SIG-M5 treated with dmso at 0.1 percent for 504 hours (cell line): Measurements from ENCODE around the gene KCNG4.
"Not testable (repeated sequence)": the region's sequence is repeated elsewhere in the genome, so short reads cannot be mapped to it uniquely, and the experiment has no call there.

Source experiments
- DNase-seq: peaks from one replicate; lab custom pipeline; 2025; ENCODE audit not compliant: unreplicated experiment; lab: John Stamatoyannopoulos, UW

KCNG4 gene

DNA sequence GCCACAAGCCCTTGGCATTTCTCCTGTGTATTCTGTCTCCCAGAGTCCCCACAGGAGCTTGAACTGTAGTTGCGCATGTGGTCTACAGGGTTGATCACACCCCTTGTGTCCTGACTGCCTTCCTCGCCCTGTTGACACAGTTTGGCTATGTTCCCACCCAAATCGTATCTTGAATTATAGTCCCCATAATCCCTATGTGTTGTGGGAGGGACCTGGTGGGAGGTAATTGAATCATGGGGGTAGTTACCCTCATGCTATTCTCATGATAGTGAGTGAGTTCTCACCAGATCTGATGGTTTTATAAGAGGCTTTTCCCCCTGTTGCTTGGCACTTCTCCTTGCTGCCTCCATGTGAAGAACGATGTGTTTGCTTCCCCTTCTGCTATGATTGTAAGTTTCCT is 27.7 kb downstream of the KCNG4 start:
- no peak for DNase-seq

DNA sequence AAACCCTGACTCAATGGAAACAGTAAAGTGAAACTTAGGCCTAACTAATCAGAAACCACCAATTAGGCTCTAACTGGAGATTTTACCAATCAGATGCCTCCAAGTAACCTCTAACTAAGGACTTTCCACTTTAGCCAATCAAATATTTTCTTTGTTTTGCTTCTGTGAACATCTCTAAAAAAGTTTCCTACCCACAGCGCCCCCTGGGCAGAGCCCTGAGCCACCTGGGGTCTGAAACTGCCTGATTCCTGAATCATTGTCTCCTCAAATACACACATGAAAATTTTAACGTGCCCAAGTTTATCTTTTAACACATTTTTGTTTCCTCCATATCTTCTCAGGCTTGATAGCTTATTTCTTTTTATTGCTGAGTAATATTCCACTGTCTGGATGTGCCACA is 29.8 kb downstream of the KCNG4 start:
- no peak for DNase-seq

- DNase-seq = no peak
Observed at GRCh38 chr16:84207879-84208278, 31.9 kb downstream of the KCNG4 start.

DNA sequence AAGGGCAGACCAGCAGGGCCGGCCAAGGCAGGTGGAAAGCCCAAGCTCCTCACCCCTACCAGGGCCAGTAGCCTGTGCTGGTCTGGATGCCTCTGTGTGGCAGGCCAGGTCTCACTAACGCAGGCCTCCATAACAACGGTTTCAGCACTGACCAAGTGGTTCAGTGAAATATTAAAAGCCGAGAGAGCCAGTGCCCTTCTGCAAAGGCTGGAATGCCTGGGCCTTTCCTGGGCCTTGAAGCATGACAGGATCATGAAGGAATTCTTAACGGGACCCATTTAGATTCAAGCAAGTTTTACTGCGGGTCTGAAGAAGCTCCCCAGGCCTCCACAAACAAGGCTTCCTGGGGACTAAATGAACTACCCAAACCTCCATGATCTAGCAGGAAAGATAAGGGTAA is 32.6 kb downstream of the KCNG4 start:
- DNase-seq = no peak

DNA sequence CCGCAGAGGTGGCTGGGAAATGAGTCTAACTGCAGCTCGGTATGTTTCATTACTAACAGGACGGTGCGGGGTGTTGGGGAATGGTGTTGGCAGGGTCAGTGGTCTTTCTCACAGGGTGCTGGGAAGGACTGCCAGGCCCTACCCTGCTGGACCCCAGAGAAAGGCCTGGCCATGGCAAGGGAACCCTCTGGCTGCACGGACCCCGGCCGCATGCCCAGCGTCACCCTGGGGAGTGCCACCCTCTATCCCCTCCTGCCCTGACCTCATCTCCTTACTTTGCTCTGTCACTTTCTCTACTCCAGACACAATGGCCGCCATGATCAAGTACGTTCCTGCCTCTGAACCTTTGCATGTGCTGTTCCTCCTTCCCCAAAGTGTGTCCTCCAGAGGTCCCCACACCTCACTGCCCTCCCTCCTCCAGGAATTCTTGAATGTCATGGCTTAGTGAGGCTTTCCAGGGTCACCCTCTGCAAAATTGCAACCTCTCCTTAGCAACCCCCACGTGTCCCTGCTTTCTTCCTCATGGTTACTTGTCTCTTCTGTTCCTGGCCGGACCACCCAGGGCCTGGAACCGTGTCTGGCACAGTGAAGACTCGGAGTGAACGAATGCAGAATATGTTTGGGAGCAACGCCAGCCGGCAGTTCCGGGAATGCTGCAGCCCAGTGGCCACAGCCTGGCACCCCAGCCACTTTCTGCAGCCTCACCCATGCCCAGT is 33.7 kb downstream of the KCNG4 start:
- DNase-seq = no peak

DNA sequence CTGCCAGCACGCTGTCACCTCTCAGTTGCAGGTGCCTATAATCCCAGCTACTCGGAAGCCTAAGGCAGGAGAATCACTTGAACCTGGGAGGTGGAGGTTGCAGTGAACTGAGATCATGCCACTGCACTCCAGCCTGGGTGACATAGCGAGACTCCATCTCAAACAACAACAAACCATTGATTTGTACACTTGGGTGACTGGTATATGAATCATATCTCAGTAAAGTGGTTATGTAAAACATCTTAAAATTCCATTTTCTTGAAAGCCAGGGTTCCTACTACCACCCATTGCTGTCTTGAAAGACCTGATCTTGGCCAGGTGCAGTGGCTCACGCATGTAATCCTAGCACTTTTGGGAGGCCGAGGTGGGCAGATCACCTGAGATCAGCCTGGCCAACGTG is 34.7 kb downstream of the KCNG4 start:
- DNase-seq = not testable (repeated sequence)

GRCh38 chr16:84204551-84204950 is 35.3 kb downstream of the KCNG4 start:
- not testable (repeated sequence) for DNase-seq

- peak; percentile 89 for DNase-seq
Observed at GRCh38 chr16:84199861-84200260, 40.0 kb downstream of the KCNG4 start.

- no peak for DNase-seq
Observed at GRCh38 chr16:84199097-84199496, 40.7 kb downstream of the KCNG4 start.

DNA sequence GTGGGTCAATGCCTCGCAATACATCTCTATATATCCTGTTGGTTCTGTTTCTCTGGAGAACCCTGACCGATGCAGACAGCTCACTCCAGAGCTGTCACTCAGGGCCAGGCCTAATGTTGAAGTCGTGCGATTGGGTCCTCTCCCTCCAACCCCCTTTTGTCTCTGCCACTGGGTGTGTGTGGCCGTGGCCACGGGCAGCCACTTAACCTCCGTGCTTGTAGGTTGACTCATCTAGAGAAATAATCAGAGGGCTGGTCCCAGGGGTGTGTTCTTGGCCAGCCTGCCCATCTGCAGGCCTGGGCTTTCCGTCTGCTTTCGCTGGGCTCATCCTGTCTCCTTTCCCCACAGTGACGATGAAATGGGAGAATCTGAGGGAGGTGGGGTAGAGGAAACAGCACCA is 41.4 kb downstream of the KCNG4 start:
- no peak for DNase-seq

GRCh38 chr16:84197466-84198128 is 42.2 kb downstream of the KCNG4 start:
- no peak for DNase-seq

- DNase-seq = no peak
Observed at GRCh38 chr16:84196727-84197394, 43.0 kb downstream of the KCNG4 start.

- no peak for DNase-seq
Observed at GRCh38 chr16:84196101-84196500, 43.7 kb downstream of the KCNG4 start.

DNA sequence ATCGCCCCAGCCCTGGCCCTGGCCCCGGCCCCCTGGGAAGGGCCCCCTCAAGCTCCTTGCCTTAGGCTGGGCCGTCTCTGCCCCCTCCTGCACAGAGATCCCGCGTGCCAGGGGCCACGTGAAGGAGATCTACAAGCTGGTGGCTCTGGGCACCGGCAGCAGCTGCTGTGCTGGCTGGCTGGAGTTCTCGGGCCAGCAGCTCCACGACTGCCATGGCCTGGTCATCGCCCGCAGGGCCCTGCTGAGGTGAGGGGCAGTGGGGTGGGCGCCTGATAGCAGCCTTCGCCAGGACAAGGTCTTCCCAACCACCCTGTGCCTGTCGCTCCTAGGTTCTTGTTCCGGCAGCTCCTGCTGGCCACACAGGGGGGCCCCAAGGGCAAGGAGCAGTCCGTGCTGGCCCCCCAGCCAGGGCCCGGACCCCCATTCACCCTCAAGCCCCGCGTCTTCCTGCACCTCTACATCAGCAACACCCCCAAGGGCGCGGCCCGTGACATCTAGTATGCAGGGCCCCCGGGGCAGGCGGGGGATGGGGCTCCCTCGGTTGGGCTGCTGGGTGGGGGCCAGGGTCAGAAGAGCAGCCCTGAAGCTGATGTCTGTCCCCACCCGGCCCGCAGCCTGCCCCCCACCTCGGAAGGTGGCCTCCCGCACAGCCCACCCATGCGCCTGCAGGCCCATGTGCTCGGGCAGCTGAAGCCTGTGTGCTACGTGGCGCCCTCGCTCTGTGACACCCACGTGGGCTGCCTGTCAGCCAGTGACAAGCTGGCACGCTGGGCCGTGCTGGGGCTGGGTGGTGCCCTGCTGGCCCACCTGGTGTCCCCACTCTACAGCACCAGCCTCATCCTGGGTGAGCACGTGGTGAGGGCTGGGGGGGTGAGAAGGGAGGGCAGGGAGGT is 44.4 kb downstream of the KCNG4 start:
- DNase-seq = no peak

GRCh38 chr16:84194470-84195200 is 45.2 kb downstream of the KCNG4 start:
- DNase-seq = no peak

DNA sequence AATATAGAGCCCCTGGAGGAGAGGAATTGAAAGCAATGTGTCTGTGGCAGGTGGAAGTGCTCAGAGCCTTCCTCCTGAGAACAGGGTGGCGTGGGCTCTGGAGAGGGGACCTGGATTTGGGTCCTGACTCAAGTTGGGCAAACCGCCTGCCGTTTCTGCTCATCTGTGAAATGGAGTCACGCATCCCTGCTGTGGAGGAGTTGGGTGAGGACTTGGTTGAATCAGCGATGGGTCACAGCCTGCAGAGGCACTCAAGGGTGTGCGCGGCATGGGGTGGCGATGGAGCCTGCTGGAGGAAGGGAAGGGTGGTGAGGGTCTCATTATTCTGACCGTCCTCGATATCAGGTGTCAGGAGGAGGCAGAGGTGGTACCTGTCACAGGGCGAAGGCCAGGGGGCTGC is 45.8 kb downstream of the KCNG4 start:
- no peak for DNase-seq

DNA sequence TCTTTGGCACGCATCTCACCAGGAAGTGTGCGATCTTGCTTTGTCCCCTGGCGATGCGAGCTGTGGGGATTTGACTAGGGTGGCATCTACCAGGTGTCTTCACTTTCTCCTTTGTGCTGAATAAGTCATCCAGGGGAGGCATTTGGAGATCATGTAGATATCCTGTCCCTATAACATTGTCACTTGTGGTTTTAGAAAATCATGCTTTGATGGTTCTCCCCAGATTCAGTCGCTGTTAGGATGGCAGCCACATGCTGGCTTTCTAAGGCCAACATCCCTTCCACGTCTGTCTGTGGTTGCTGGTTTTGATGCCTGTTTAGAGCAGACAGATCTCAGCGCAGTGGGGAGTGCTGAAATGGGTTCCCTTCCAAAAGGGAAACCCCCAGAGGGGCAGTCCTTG is 46.3 kb downstream of the KCNG4 start:
- no peak for DNase-seq

DNA sequence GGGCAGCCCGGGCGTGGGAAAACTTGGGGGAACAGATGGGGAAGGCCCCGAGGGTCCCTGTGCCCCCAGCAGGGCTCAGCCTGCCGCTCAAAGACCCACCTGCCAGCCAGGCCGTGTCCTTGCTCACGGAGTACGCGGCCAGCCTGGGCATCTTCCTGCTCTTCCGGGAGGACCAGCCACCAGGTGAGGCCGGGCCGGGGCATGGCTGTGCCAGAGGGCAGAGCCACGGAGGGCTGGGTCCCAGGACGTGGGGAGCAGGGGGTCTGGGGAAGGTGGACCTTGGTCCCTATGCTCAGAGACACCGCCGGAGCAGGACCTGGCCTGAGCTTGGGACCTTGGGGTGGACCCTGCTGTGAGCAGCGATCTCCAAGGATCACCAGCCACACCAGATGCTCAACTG is 48.3 kb downstream of the KCNG4 start:
- DNase-seq = no peak

GRCh38 chr16:84190731-84191388 is 49.0 kb downstream of the KCNG4 start, which contains the start of gene ADAD2:
Gene ADAD2, plus strand, starts transcription at chr16:84191157. Its CDS starts 74 bp downstream, at chr16:84191231.
- no peak for DNase-seq
